Chondrocyte (in vitro differentiated cells): ENCODE data around the gene SCGB1C1. TPM values are rescaled to one million over a fixed set of nuclear protein-coding genes. Genes with fewer than 3 reads are reported as not detected.

Source experiments
- DNase-seq: peaks from one replicate; pipeline ENCODE4 v3.0.0; 2021; ENCODE audit warnings: mixed read lengths, low spot score
- H3K27ac Mint-ChIP-seq: one replicate; pipeline ENCODE4 v1.8.0; 2021; ENCODE audit warnings: mild to moderate bottlenecking, moderate library complexity, mixed read lengths; ENCODE audit not compliant: unreplicated experiment
- H3K27me3 Mint-ChIP-seq: 2 replicates; pipeline ENCODE4 v1.8.0; 2021; ENCODE audit warnings: low read depth, mixed read lengths
- H3K36me3 Mint-ChIP-seq: 2 replicates; pipeline ENCODE4 v1.8.0; 2021; ENCODE audit warnings: low read depth, mixed read lengths
- H3K4me1 Mint-ChIP-seq: 2 replicates; pipeline ENCODE4 v1.8.0; 2021; ENCODE audit warnings: low read depth, mild to moderate bottlenecking, mixed read lengths
- H3K4me3 Mint-ChIP-seq: one replicate; pipeline ENCODE4 v1.8.0; 2021; ENCODE audit warnings: mild to moderate bottlenecking, moderate library complexity, mixed read lengths; ENCODE audit not compliant: unreplicated experiment
- H3K9me3 Mint-ChIP-seq: 2 replicates; pipeline ENCODE4 v1.8.0; 2021; ENCODE audit warnings: low read depth, mixed read lengths
- CTCF ChIP-seq: fragments of 200-600 bp; sonication (generic); IDR thresholded peaks from 2 replicates; pipeline ENCODE4 v1.5.0; 2021; ENCODE audit warnings: antibody characterized with exemption, mild to moderate bottlenecking, moderate library complexity
- total RNA-seq: library from RNA; stranded (reverse); gene quantifications from 3 replicates; pipeline ENCODE4 v1.2.1, GENCODE V29; 2021

The SCGB1C1 gene
- total RNA-seq, 1 donor from 2014 or later: not detected

GRCh38 chr11:225734-226453, 33.0 kb downstream of the SCGB1C1 start:
- DNase-seq: no peak

GRCh38 chr11:227824-228379, 35.0 kb downstream of the SCGB1C1 start:
- DNase-seq: no peak
- TF ChIP-seq CTCF: no peak
- no peaks in the 10 kb centered on the region for H3K27me3 Mint-ChIP-seq
- no peak overlapping the region for H3K4me3 Mint-ChIP-seq
- H3K36me3 Mint-ChIP-seq: peaks cover 3% of the 10 kb centered on the region
- no peaks in the 10 kb centered on the region for H3K9me3 Mint-ChIP-seq
- H3K4me1 Mint-ChIP-seq: peaks cover 4% of the 10 kb centered on the region
- H3K27ac Mint-ChIP-seq: no peak overlapping the region

More at GRCh38 chr11:225734-226453, 33.0 kb downstream of the SCGB1C1 start:
- TF ChIP-seq CTCF: no peak
- H3K9me3 Mint-ChIP-seq: no peaks in the 10 kb centered on the region
- no peaks in the 10 kb centered on the region for H3K27me3 Mint-ChIP-seq
- H3K36me3 Mint-ChIP-seq: peaks cover 9% of the 10 kb centered on the region
- no peak overlapping the region for H3K4me3 Mint-ChIP-seq
- H3K4me1 Mint-ChIP-seq: peaks cover 4% of the 10 kb centered on the region
- no peak overlapping the region for H3K27ac Mint-ChIP-seq

- no peak for TF ChIP-seq CTCF
- no peak overlapping the region for H3K27ac Mint-ChIP-seq
- H3K9me3 Mint-ChIP-seq: no peaks in the 10 kb centered on the region
- peaks cover 9% of the 10 kb centered on the region for H3K4me1 Mint-ChIP-seq
- H3K27me3 Mint-ChIP-seq: no peaks in the 10 kb centered on the region
- H3K36me3 Mint-ChIP-seq: no peaks in the 10 kb centered on the region
- DNase-seq: no peak
- no peak overlapping the region for H3K4me3 Mint-ChIP-seq
Measured at GRCh38 chr11:230431-230830, 37.6 kb downstream of the SCGB1C1 start.

GRCh38 chr11:232783-233565, 40.1 kb downstream of the SCGB1C1 start:
- no peak for DNase-seq
- H3K27me3 Mint-ChIP-seq: no peaks in the 10 kb centered on the region
- TF ChIP-seq CTCF: no peak
- peaks cover 14% of the 10 kb centered on the region for H3K4me1 Mint-ChIP-seq
- H3K36me3 Mint-ChIP-seq: no peaks in the 10 kb centered on the region
- H3K4me3 Mint-ChIP-seq: no peak overlapping the region
- H3K27ac Mint-ChIP-seq: no peak overlapping the region
- H3K9me3 Mint-ChIP-seq: no peaks in the 10 kb centered on the region

GRCh38 chr11:235180-235579, 42.3 kb downstream of the SCGB1C1 start:
- Mint-ChIP-seq H3K4me3 (peak overlapping the region; percentile 79), H3K9me3 (no peaks in the 10 kb centered on the region), H3K27ac (peak overlapping the region; percentile 64), H3K4me1 (peaks cover 25% of the 10 kb centered on the region), H3K27me3 (no peaks in the 10 kb centered on the region), H3K36me3 (peaks cover 3% of the 10 kb centered on the region)
- no peak for DNase-seq
- TF ChIP-seq CTCF: no peak
